B cell (primary cell): ENCODE data around the gene FAM3A. TPM values are rescaled to one million over a fixed set of nuclear protein-coding genes. Genes with fewer than 3 reads are reported as not detected.

Experiments
- ATAC-seq: fragments of 200-7000 bp; cut with Tn5 transposase; one replicate; pipeline ENCODE4 v1.10.0; 2021; ENCODE audit warnings: low read depth, mild to moderate bottlenecking, moderate number of reproducible peaks, moderate library complexity
- CTCF ChIA-PET: fragments of 350-600 bp; sonication (Branson Sonifier 250); formaldehyde crosslinking; loops from one replicate; lab custom pipeline; 2021; ENCODE audit warnings: antibody characterized with exemption, inconsistent platforms; lab: Charles Lee
- POLR2A ChIA-PET: fragments of 350-600 bp; sonication (Branson Sonifier 250); formaldehyde crosslinking; loops from one replicate; lab custom pipeline; 2021; ENCODE audit warnings: antibody characterized with exemption; lab: Charles Lee
- DNase-seq: peaks from one replicate; pipeline ENCODE4 v3.0.0; 2013
- H2AFZ ChIP-seq: 2 replicates; pipeline ENCODE4 v1.6.1; 2012; ENCODE audit warnings: mild to moderate bottlenecking, low read depth, low read length; ENCODE audit not compliant: insufficient read depth, poor library complexity, severe bottlenecking
- H3K27ac ChIP-seq, 2 donors: 1 replicate in 1 of 2; 2 replicates in 1 of 2; pipeline ENCODE4 v1.5.1; 2012 to 2013; ENCODE audit warnings: low read length in 2 of 2, mild to moderate bottlenecking in 2 of 2, moderate library complexity in 1 of 2
- H3K27me3 ChIP-seq, 4 experiments: fragments of 200-600 bp in 1 of 4; sonication (generic) in 1 of 4; replicated peaks in 1 of 4; 1 replicate in 2 of 4; 2 replicates in 2 of 4; pipeline versions ENCODE4 v1.6.1 to v1.7.0; 2013 to 2016; ENCODE audit warnings: low read length in 3 of 4, mild to moderate bottlenecking in 2 of 4, mixed read lengths in 1 of 4, moderate library complexity in 1 of 4; ENCODE audit not compliant: insufficient read depth in 4 of 4, control insufficient read depth in 3 of 4; ENCODE audit errors: control extremely low read depth in 1 of 4
- H3K36me3 ChIP-seq, 2 experiments: replicated peaks in 1 of 2; 1 replicate in 1 of 2; 2 replicates in 1 of 2; pipeline versions ENCODE4 v1.6.1 to v1.7.1; 2013; ENCODE audit warnings: low read length in 1 of 2; ENCODE audit not compliant: insufficient read depth in 2 of 2, control insufficient read depth in 1 of 2; ENCODE audit errors: control extremely low read depth in 1 of 2, extremely low read depth in 1 of 2
- H3K4me1 ChIP-seq, 2 donors: fragments of 200-600 bp in 1 of 2; sonication (generic) in 1 of 2; 1 replicate in 1 of 2; 2 replicates in 1 of 2; pipeline versions ENCODE4 v1.5.1 to v1.6.1; 2013 to 2017; ENCODE audit warnings: low read length in 2 of 2; ENCODE audit not compliant: control insufficient read depth in 2 of 2, insufficient read depth in 2 of 2
- H3K4me2 ChIP-seq: replicated peaks from 2 replicates; pipeline ENCODE3; 2012; ENCODE audit warnings: mild to moderate bottlenecking, low read depth, low read length; ENCODE audit not compliant: poor library complexity, severe bottlenecking
- H3K4me3 ChIP-seq, 5 experiments: fragments of 200-600 bp in 1 of 5; sonication (generic) in 1 of 5; 1 replicate in 3 of 5; 2 replicates in 2 of 5; pipeline versions ENCODE4 v1.5.1 to v1.7.0; 2011 to 2016; ENCODE audit warnings: low read length in 4 of 5, mild to moderate bottlenecking in 4 of 5, low read depth in 2 of 5, control low read depth in 1 of 5, moderate library complexity in 1 of 5; ENCODE audit not compliant: insufficient read depth in 1 of 5; ENCODE audit errors: control extremely low read depth in 1 of 5, extremely low read depth in 1 of 5
- H3K79me2 ChIP-seq: fragments of 200-600 bp; sonication (generic); one replicate; pipeline ENCODE4 v1.6.0; 2016; ENCODE audit warnings: low read length; ENCODE audit not compliant: control insufficient read depth, insufficient read depth
- H3K9ac ChIP-seq: fragments of 200-600 bp; sonication (generic); 2 replicates; pipeline ENCODE4 v1.6.1; 2017; ENCODE audit warnings: mild to moderate bottlenecking, low read length, moderate library complexity
- H3K9me3 ChIP-seq, 3 donors: one replicate each; pipeline versions ENCODE4 v1.6.1 to v1.7.1; 2013; ENCODE audit warnings: low read length in 2 of 3; ENCODE audit not compliant: control insufficient read depth in 2 of 3, insufficient read depth in 1 of 3; ENCODE audit errors: control extremely low read depth in 1 of 3
- H4K20me1 ChIP-seq: 2 replicates; pipeline ENCODE4 v1.6.0; 2012; ENCODE audit warnings: mild to moderate bottlenecking, low read length; ENCODE audit not compliant: insufficient read depth, control insufficient read depth, poor library complexity, severe bottlenecking
- H3K27ac Mint-ChIP-seq: one replicate; pipeline ENCODE4 v1.8.0; 2021; ENCODE audit warnings: mixed read lengths
- H3K27me3 Mint-ChIP-seq: one replicate; pipeline ENCODE4 v1.8.0; 2021; ENCODE audit warnings: mixed read lengths
- H3K4me1 Mint-ChIP-seq: one replicate; pipeline ENCODE4 v1.8.0; 2021; ENCODE audit warnings: mixed read lengths
- H3K4me3 Mint-ChIP-seq: one replicate; pipeline ENCODE4 v1.8.0; 2021; ENCODE audit warnings: mixed read lengths
- H3K9me3 Mint-ChIP-seq: one replicate; pipeline ENCODE4 v1.8.0; 2022; ENCODE audit warnings: mixed read lengths; ENCODE audit not compliant: insufficient read depth
- EZH2 ChIP-seq: IDR thresholded peaks from 2 replicates; pipeline ENCODE4 v1.6.1; 2012; ENCODE audit warnings: borderline replicate concordance, low read depth, mild to moderate bottlenecking, moderate library complexity, low read length; ENCODE audit not compliant: insufficient read depth, poor library complexity, severe bottlenecking
- WGBS: methylation state at CpG from one replicate; pipeline ENCODE4 v1.1.5; 2013; ENCODE audit warnings: missing lambda C conversion rate; ENCODE audit not compliant: insufficient coverage; 5-methylcytosine and 5-hydroxymethylcytosine counted together
- intact Hi-C: fragments of 100-400 bp; cut with micrococcal nuclease; formaldehyde crosslinking; loops from one replicate; pipeline ENCODE4 v1.10.0; 2022
- polyA plus RNA-seq: library from polyadenylated mRNA; depleted of rRNA; stranded (reverse); fragments of >200 nt; gene quantifications from 2 replicates; pipeline ENCODE4 v1.2.3, GENCODE V29; 2012
- total RNA-seq, 2 donors: library from RNA; stranded (reverse); fragments of 120-200 nt in 1 of 2; gene quantifications; 1 replicate in 1 of 2; 2 replicates in 1 of 2; pipeline versions ENCODE4 v1.2.3 to v1.2.4, GENCODE V29; 2013 to 2022
- TF ChIP-seq, protein P1 (sequence below): fragments of 200-600 bp; IDR thresholded peaks from one replicate; pipeline ENCODE4 v1.8.0; 2022; ENCODE audit warnings: antibody characterized with exemption, mild to moderate bottlenecking

FAM3A gene
- total and polyA plus RNA-seq, 2 donors (not counting 1 experiment from before 2014, with no cell fraction given): 39.6 to 59.4 TPM

DNA sequence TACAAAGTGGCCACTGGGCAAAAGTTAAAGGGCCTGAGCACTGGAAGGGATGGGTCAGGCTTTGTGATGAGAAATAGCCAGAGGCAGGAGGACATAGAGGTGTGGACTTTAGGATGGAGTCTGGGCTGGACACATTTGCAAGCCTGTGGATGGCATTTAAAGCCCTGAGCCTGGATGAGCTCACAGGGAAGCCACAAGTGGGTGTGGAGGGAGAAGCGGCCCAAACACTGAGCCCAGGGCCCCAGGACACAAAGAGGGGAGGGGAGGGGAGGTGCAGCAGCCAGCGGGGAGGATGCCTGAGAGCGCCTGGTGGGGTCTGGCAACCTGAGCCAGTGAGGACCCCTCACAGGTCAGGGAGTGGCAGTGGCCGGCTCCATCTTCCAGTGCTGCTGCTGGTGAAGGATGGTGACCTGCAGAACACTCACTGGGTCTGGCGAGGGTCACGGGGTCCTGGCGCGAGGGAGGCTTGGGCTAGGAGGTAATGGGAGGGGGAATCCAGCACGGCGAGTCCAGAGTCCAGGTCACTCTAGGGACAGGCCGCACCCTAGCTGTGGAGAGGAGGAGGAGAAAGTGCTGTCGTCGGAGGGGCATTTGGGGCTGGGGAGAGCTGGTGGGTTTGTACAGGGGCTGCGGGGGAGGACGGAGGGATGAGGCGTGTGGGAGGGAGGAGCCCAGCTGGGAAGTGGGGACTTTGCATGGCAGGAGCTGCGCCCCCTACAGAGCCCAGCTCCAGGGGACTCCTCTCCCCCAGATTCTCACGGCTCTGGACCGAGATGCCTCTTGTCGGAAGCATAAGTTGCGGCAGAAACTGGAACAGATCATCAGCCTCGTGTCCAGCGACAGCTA lies 44.0 kb downstream of the FAM3A start:
- H3K79me2 ChIP-seq: no peaks in the 10 kb centered on the region
- Mint-ChIP-seq H3K27ac (no peak overlapping the region), H3K4me1 (no peaks in the 10 kb centered on the region), H3K27me3 (no peaks in the 10 kb centered on the region), H3K4me3 (no peak overlapping the region), H3K9me3 (no peaks in the 10 kb centered on the region)
- no peak for TF ChIP-seq EZH2
- TF ChIP-seq, protein P1, sequence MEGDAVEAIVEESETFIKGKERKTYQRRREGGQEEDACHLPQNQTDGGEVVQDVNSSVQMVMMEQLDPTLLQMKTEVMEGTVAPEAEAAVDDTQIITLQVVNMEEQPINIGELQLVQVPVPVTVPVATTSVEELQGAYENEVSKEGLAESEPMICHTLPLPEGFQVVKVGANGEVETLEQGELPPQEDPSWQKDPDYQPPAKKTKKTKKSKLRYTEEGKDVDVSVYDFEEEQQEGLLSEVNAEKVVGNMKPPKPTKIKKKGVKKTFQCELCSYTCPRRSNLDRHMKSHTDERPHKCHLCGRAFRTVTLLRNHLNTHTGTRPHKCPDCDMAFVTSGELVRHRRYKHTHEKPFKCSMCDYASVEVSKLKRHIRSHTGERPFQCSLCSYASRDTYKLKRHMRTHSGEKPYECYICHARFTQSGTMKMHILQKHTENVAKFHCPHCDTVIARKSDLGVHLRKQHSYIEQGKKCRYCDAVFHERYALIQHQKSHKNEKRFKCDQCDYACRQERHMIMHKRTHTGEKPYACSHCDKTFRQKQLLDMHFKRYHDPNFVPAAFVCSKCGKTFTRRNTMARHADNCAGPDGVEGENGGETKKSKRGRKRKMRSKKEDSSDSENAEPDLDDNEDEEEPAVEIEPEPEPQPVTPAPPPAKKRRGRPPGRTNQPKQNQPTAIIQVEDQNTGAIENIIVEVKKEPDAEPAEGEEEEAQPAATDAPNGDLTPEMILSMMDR: no peak
- ATAC-seq: no peak
- H3K27ac ChIP-seq: no peak overlapping the region
- DNase-seq: no peak
- H3K36me3 ChIP-seq: peaks cover 0 to 19% of the 10 kb centered on the region in 2 experiments
- H2AFZ ChIP-seq: no peak overlapping the region
- CTCF ChIA-PET: no interaction called here
- no peaks in the 10 kb centered on the region for H3K27me3 ChIP-seq
- no peak overlapping the region for H3K4me3 ChIP-seq
- no peaks in the 10 kb centered on the region for H4K20me1 ChIP-seq
- no peaks in the 10 kb centered on the region for H3K9me3 ChIP-seq
- no peak overlapping the region for H3K9ac ChIP-seq
- 94% methylated on average over 8 of the region's 23 CpGs for WGBS
- H3K4me1 ChIP-seq: no peaks in the 10 kb centered on the region
- intact Hi-C loops: no loop called here
- POLR2A ChIA-PET: no interaction called here
- no peak overlapping the region for H3K4me2 ChIP-seq

DNA sequence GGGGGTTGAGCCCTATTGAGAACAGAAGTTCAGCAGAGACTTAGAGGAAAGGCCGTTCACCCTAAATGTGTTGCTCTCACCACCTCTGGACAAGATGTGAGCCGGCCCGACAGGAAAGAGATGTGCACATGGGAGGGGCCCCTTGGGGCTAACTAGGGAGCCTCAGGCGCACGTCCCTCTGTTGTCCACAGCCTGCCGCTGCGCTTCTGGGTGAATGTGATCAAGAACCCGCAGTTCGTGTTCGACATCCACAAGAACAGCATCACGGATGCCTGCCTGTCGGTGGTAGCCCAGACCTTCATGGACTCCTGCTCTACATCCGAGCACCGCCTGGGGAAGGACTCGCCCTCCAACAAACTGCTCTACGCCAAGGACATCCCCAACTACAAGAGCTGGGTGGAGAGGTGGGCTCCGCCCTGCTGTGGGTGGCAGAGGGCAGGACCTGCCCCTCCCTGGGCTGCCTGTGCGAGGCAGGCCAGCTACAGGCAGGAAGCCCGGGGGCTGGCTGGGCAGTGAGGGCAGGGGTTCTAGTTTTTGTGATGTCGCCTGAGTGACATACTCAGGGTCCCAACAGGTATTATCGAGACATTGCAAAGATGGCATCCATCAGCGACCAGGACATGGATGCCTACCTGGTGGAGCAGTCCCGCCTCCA lies 45.0 kb downstream of the FAM3A start:
- CTCF ChIA-PET: no interaction called here
- Mint-ChIP-seq H3K27me3 (no peaks in the 10 kb centered on the region), H3K27ac (no peak overlapping the region), H3K4me3 (no peak overlapping the region), H3K4me1 (no peaks in the 10 kb centered on the region), H3K9me3 (no peaks in the 10 kb centered on the region)
- 95% methylated on average over 12 of the region's 23 CpGs for WGBS
- no peak overlapping the region for H3K4me3 ChIP-seq
- no peak overlapping the region for H3K4me2 ChIP-seq
- no peak overlapping the region for H3K27ac ChIP-seq
- no peak overlapping the region for H2AFZ ChIP-seq
- DNase-seq: no peak
- no peaks in the 10 kb centered on the region for H3K4me1 ChIP-seq
- TF ChIP-seq, protein P1: no peak
- TF ChIP-seq EZH2: no peak
- no peaks in the 10 kb centered on the region for H4K20me1 ChIP-seq
- no peaks in the 10 kb centered on the region for H3K9me3 ChIP-seq
- ATAC-seq: no peak
- H3K9ac ChIP-seq: no peak overlapping the region
- no peaks in the 10 kb centered on the region for H3K27me3 ChIP-seq
- no peaks in the 10 kb centered on the region for H3K79me2 ChIP-seq
- intact Hi-C loops: no loop called here
- POLR2A ChIA-PET: no interaction called here
- peaks cover 0 to 29% of the 10 kb centered on the region in 2 experiments for H3K36me3 ChIP-seq
